ENCODE data around the gene TRIM29.

Gene TRIM29

GRCh38 chr11:120090411-120090810 is 47.5 kb downstream of the TRIM29 start:
- DNase-seq, result no peak

GRCh38 chr11:120089036-120090001 is 48.6 kb downstream of the TRIM29 start:
- no peak for DNase-seq

GRCh38 chr11:120088056-120088455 is 49.9 kb downstream of the TRIM29 start:
- DNase-seq, result no peak

- no peak for DNase-seq
Observed at GRCh38 chr11:120086651-120087050, 51.3 kb downstream of the TRIM29 start.

GRCh38 chr11:120079750-120080610 is 57.9 kb downstream of the TRIM29 start:
- DNase-seq, result no peak

- DNase-seq, result no peak
Observed at GRCh38 chr11:120078397-120078796, 59.5 kb downstream of the TRIM29 start.

GRCh38 chr11:120074076-120074475 is 63.8 kb downstream of the TRIM29 start:
- DNase-seq, result no peak

- DNase-seq, result no peak
Observed at GRCh38 chr11:120073196-120073595, 64.7 kb downstream of the TRIM29 start.

GRCh38 chr11:120068114-120068573 is 69.8 kb downstream of the TRIM29 start:
- DNase-seq, result no peak

- no peak for DNase-seq
Observed at GRCh38 chr11:120067438-120068113, 70.3 kb downstream of the TRIM29 start.

GRCh38 chr11:120066738-120067437 is 71.0 kb downstream of the TRIM29 start:
- no peak for DNase-seq

GRCh38 chr11:120065876-120066275 is 72.0 kb downstream of the TRIM29 start:
- DNase-seq, result no peak

- no peak for DNase-seq
Observed at GRCh38 chr11:120065176-120065575, 72.7 kb downstream of the TRIM29 start.

GRCh38 chr11:120064341-120064740 is 73.6 kb downstream of the TRIM29 start:
- no peak for DNase-seq

GRCh38 chr11:120063686-120064340 is 74.1 kb downstream of the TRIM29 start:
- no peak for DNase-seq

- DNase-seq, result no peak
Observed at GRCh38 chr11:120062561-120062930, 75.4 kb downstream of the TRIM29 start.

GRCh38 chr11:120061761-120062560 is 76.0 kb downstream of the TRIM29 start:
- DNase-seq, result no peak

Measured in activated gamma-delta T cell (primary cell).